IMR-90 (cell line): ENCODE results near the gene TGM2.

Experiments used
- BHLHE40 ChIP-seq: fragments of 150-350 bp; IDR thresholded peaks from 2 replicates; pipeline ENCODE4 v1.6.1; 2016; ENCODE audit warnings: mild to moderate bottlenecking, low read depth, low read length
- CEBPB ChIP-seq: IDR thresholded peaks from 2 replicates; pipeline ENCODE4 v1.6.1; 2012; ENCODE audit warnings: low read depth, low read length, improper control_type of control experiment
- CHD1 ChIP-seq: IDR thresholded peaks from 2 replicates; pipeline ENCODE4 v1.6.1; 2012; ENCODE audit warnings: low read depth, low read length, improper control_type of control experiment
- CTCF ChIP-seq: conservative IDR thresholded peaks from 2 replicates; pipeline ENCODE4 v1.5.1; 2012; ENCODE audit warnings: mild to moderate bottlenecking, low read depth, low read length, improper control_type of control experiment
- ELK1 ChIP-seq: fragments of 150-350 bp; IDR thresholded peaks from 2 replicates; pipeline ENCODE4 v1.6.1; 2016; ENCODE audit warnings: low read depth, mild to moderate bottlenecking, low read length, moderate library complexity, borderline replicate concordance
- FOS ChIP-seq: fragments of 150-350 bp; IDR thresholded peaks from 2 replicates; pipeline ENCODE4 v1.6.1; 2016; ENCODE audit warnings: low read depth, low read length
- MAFK ChIP-seq: IDR thresholded peaks from 2 replicates; pipeline ENCODE4 v1.6.1; 2012; ENCODE audit warnings: low read depth, low read length, improper control_type of control experiment
- MAZ ChIP-seq: IDR thresholded peaks from 2 replicates; pipeline ENCODE4 v1.6.1; 2012; ENCODE audit warnings: low read depth, mild to moderate bottlenecking, low read length, improper control_type of control experiment, moderate library complexity, borderline replicate concordance
- POLR2A ChIP-seq: IDR thresholded peaks from 2 replicates; pipeline ENCODE4 v1.6.1; 2012; ENCODE audit warnings: mild to moderate bottlenecking, low read depth, low read length
- RAD21 ChIP-seq: IDR thresholded peaks from 2 replicates; pipeline ENCODE4 v1.6.1; 2012; ENCODE audit warnings: low read length, improper control_type of control experiment
- RCOR1 ChIP-seq: IDR thresholded peaks from 2 replicates; pipeline ENCODE4 v1.6.1; 2012; ENCODE audit warnings: mild to moderate bottlenecking, low read length, improper control_type of control experiment; ENCODE audit not compliant: insufficient replicate concordance
- RFX5 ChIP-seq: IDR thresholded peaks from 2 replicates; pipeline ENCODE4 v1.8.0; 2012; ENCODE audit warnings: low read depth, mild to moderate bottlenecking, low read length, moderate library complexity
- SMC3 ChIP-seq: fragments of 150-350 bp; IDR thresholded peaks from 2 replicates; pipeline ENCODE4 v1.6.1; 2016; ENCODE audit warnings: low read depth, mild to moderate bottlenecking, antibody characterized with exemption, low read length, moderate library complexity
- USF2 ChIP-seq: fragments of 150-350 bp; IDR thresholded peaks from 2 replicates; pipeline ENCODE4 v1.6.1; 2017; ENCODE audit warnings: mild to moderate bottlenecking, antibody characterized with exemption, low read length, low read depth

- TF ChIP-seq CTCF: no peak
- no peak for TF ChIP-seq RCOR1
- no peak for TF ChIP-seq POLR2A
- TF ChIP-seq RAD21: no peak
- TF ChIP-seq USF2: no peak
- no peak for TF ChIP-seq MAZ
- TF ChIP-seq FOS: no peak
- TF ChIP-seq CEBPB: no peak
- no peak for TF ChIP-seq MAFK
- TF ChIP-seq ELK1: no peak
- TF ChIP-seq SMC3: no peak
- TF ChIP-seq RFX5: no peak
- no peak for TF ChIP-seq BHLHE40
- no peak for TF ChIP-seq CHD1
Observed at GRCh38 chr20:38132910-38133501, 32.1 kb downstream of the TGM2 start.
